ENCODE results near the gene PLXNB3. TPM values are rescaled to one million over a fixed set of nuclear protein-coding genes. Genes with fewer than 3 reads are reported as not detected.

Gene PLXNB3
- total RNA-seq, 1 experiment from 2014 or later, result 41.4 TPM

DNA sequence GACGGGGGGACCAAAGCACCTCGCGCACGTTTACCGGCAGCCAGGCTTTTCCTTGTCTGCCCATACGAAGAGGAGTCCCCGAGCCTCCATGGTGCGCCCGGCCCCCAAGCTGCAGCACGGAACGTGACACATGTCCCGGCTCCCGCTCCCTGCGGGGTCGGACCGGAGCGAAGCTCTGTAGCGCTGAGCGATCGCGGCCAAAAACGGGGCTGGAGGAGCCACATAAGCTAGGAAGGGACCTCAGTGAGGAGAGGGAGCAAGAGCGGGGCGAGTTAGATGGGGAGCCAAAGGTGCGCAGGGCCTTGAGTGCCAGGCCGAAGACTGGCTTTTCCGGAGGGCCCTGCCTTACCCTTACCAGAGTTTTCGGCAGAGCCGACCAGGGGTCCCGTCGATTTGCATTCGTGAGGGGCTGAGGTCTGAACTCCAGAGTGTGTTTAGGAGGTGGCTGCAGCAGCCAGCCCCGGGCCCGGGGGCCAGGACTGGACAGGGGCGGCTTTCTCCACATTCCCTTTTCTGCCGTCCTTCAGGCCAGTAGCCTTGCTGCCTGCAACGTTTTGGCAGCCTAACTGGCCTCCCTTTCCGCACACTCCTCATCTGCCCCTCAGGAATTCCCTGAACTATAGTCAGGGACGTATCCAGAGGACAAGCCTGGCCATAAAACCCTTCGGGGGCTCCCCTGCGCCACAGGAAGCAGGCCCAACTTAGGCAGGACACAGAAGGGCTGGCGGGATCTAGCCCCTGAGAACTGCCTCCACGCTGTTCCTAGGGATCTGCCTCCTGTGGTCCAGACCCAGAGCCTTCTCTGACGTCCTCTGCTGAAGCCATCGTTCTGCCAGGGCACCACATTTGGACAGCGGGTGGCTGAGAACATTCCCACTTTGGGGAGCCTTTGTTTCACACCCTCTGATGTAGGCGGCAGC is 31.1 kb downstream of the PLXNB3 start:
- peak overlapping the region; percentile 49; the same call in 1 of the 2 replicates for H3K27ac ChIP-seq
- H3K4me3 ChIP-seq, result peak overlapping the region; percentile 93
- TSS peak; percentile 66 for BruUV-seq (replicated peaks)
- peaks cover 46% of the 10 kb centered on the region for H3K79me2 ChIP-seq (ENCODE audit: low read depth)
- ChIA-PET POLR2A (ENCODE audit: unreplicated experiment) (interaction anchor here (0.5 to 0.6 kb wide), 2 partner anchors 116 to 540 kb away, joined by 3 read pairs; no protein-coding TSS in a partner anchor), CTCF (no interaction called here)
- no peaks in the 10 kb centered on the region for H3K9me3 ChIP-seq (ENCODE audit: insufficient read depth, low read depth)
- peak overlapping the region; percentile 98 for H3K4me2 ChIP-seq
- H2AFZ ChIP-seq, result peak overlapping the region; percentile 85
- peaks cover 15% of the 10 kb centered on the region; the same call in 1 of the 2 replicates for H3K4me1 ChIP-seq (replicated peaks; ENCODE audit: insufficient read depth)
- no peaks in the 10 kb centered on the region for H3K9me2 ChIP-seq (ENCODE audit: insufficient read depth)
- intact Hi-C loops (cut with micrococcal nuclease; ENCODE audit: unreplicated experiment), result loop anchor here (1.0 to 10.0 kb wide), 5 partner anchors 29 to 133 kb away; partner anchors contain the start of gene L1CAM
- no peaks in the 10 kb centered on the region for H3K27me3 ChIP-seq (ENCODE audit: insufficient read depth, low read depth)
- H3F3A ChIP-seq (ENCODE audit: insufficient read depth, low read depth), result peaks cover 5% of the 10 kb centered on the region; the same call in 1 of the 2 replicates
- H4K20me1 ChIP-seq (ENCODE audit: insufficient read depth), result no peaks in the 10 kb centered on the region
- no peaks in the 10 kb centered on the region for H3K36me3 ChIP-seq (ENCODE audit: low read depth)
- DNase-seq, result no peak
- TF ChIP-seq EZH2 (IDR thresholded peaks at IDR 0.05; ENCODE audit: low read depth) (no peak), CTCF (conservative IDR thresholded peaks at IDR 0.05) (no peak)

DNA sequence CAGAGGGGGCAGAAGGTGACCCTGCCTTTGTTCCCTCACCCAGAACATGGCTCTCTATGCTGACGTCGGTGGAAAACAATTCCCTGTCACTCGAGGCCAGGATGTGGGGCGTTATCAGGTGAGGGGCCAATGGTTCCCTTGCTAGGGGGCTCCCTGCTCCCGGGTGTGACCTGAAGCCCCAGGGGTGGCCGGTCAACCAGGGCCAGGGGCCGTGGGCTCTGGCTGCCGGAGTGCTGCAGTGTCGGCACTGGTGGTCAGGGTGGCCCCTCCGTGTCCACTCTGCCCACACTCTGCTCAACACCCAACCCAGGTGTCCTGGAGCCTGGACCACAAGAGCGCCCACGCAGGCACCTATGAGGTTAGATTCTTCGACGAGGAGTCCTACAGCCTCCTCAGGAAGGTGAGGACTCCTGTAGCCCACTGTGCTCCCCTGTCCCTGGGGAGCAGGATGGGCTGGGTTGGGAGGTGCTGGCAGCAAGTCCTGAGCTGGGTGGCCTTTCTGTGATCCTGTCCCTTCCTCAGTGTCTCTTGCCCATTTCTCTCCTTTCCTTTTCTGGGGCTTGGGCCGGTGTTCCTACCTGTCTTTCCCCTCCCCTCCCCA is 33.5 kb downstream of the PLXNB3 start:
- Histone ChIP-seq H3K4me1 (replicated peaks; ENCODE audit: insufficient read depth) (peaks cover 15% of the 10 kb centered on the region; the same call in 1 of the 2 replicates), H3K27ac (no peak overlapping the region), H3K27me3 (ENCODE audit: insufficient read depth, low read depth) (no peaks in the 10 kb centered on the region), H3K4me2 (no peak overlapping the region), H3F3A (ENCODE audit: insufficient read depth, low read depth) (peaks cover 5% of the 10 kb centered on the region; the same call in 1 of the 2 replicates), H3K79me2 (ENCODE audit: low read depth) (peaks cover 35% of the 10 kb centered on the region), H3K9me2 (ENCODE audit: insufficient read depth) (no peaks in the 10 kb centered on the region), H3K36me3 (ENCODE audit: low read depth) (no peaks in the 10 kb centered on the region), H3K4me3 (no peak overlapping the region), H2AFZ (no peak overlapping the region), H4K20me1 (ENCODE audit: insufficient read depth) (no peaks in the 10 kb centered on the region), H3K9me3 (ENCODE audit: insufficient read depth, low read depth) (no peaks in the 10 kb centered on the region)
- intact Hi-C loops (cut with micrococcal nuclease; ENCODE audit: unreplicated experiment), result loop anchor here (10.0 kb wide), 1 partner anchor 87 kb away; the partner anchor contains the start of gene L1CAM
- POLR2A ChIA-PET (ENCODE audit: unreplicated experiment), result no interaction called here
- CTCF ChIA-PET, result no interaction called here
- no peak for DNase-seq
- TF ChIP-seq EZH2 (IDR thresholded peaks at IDR 0.05; ENCODE audit: low read depth), result no peak
- TF ChIP-seq CTCF (conservative IDR thresholded peaks at IDR 0.05), result no peak
- no TSS peak for BruUV-seq (replicated peaks)

- ChIA-PET CTCF (no interaction called here), POLR2A (ENCODE audit: unreplicated experiment) (no interaction called here)
- no peaks in the 10 kb centered on the region for H3K9me3 ChIP-seq (ENCODE audit: insufficient read depth, low read depth)
- H3K36me3 ChIP-seq (ENCODE audit: low read depth), result no peaks in the 10 kb centered on the region
- no peak overlapping the region for H2AFZ ChIP-seq
- H3K79me2 ChIP-seq (ENCODE audit: low read depth), result peaks cover 22% of the 10 kb centered on the region
- H3K9me2 ChIP-seq (ENCODE audit: insufficient read depth), result no peaks in the 10 kb centered on the region
- intact Hi-C loops (cut with micrococcal nuclease; ENCODE audit: unreplicated experiment), result loop anchor here (10.0 kb wide), 1 partner anchor 85 kb away; the partner anchor contains the start of gene L1CAM
- no peaks in the 10 kb centered on the region for H4K20me1 ChIP-seq (ENCODE audit: insufficient read depth)
- no peak overlapping the region for H3K27ac ChIP-seq
- DNase-seq, result no peak
- TF ChIP-seq CTCF (conservative IDR thresholded peaks at IDR 0.05) (no peak), EZH2 (IDR thresholded peaks at IDR 0.05; ENCODE audit: low read depth) (no peak)
- H3K4me3 ChIP-seq, result no peak overlapping the region
- BruUV-seq (replicated peaks), result no TSS peak
- peaks cover 10% of the 10 kb centered on the region; the same call in 1 of the 2 replicates for H3K4me1 ChIP-seq (replicated peaks; ENCODE audit: insufficient read depth)
- no peak overlapping the region for H3K4me2 ChIP-seq
- H3K27me3 ChIP-seq (ENCODE audit: insufficient read depth, low read depth), result no peaks in the 10 kb centered on the region
- peaks cover 5% of the 10 kb centered on the region; the same call in 1 of the 2 replicates for H3F3A ChIP-seq (ENCODE audit: insufficient read depth, low read depth)
Measured at GRCh38 chrX:153799326-153799725, 35.3 kb downstream of the PLXNB3 start.
